ENCODE measurements around the gene ZBTB20.

Gene ZBTB20

GRCh38 chr3:114452937-114453336, 694.2 kb downstream of the ZBTB20 start:
- DNase-seq: no peak

DNA sequence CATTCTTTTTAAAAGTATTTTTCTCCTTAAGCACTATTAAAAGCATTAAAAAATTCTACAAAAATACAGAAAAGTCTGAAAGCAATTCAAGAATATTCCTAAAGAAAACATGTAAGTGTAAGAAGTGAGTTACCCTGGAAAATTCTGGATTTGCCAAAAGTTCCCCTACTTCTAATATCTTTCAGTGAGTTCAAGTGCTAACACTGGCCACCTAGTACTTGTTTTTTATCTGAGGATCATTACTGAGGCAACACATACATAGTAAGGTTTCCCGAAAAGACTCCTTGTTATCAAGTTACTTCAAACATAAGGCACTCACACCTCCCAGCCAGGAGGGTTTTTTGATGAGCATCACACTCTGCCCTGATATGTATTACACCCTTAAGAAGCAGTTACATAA, 694.8 kb downstream of the ZBTB20 start:
- DNase-seq: no peak

DNA sequence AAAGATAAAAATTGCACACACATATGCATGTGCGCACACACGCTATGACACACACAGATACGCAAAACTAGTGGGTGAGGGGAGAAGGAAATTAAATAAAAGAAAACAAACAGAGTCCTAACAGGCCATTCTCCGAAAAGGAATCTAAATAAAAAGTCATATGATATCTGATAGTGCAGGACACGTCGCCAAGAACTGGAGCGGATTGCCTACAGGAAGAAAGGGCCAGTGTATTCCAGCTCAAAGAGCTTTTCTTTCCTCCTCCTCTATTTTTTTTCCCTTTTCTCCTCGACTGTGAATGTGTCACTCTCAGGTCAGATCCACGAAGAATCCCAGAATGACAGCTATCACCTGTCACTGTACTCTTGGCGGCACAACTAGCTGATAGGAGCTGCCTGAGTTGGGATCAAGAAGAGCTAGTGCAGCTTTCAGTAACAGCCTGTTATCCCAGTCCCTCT, 695.5 kb downstream of the ZBTB20 start:
- DNase-seq: no peak

GRCh38 chr3:114451051-114451451, 696.0 kb downstream of the ZBTB20 start:
- DNase-seq: no peak

DNA sequence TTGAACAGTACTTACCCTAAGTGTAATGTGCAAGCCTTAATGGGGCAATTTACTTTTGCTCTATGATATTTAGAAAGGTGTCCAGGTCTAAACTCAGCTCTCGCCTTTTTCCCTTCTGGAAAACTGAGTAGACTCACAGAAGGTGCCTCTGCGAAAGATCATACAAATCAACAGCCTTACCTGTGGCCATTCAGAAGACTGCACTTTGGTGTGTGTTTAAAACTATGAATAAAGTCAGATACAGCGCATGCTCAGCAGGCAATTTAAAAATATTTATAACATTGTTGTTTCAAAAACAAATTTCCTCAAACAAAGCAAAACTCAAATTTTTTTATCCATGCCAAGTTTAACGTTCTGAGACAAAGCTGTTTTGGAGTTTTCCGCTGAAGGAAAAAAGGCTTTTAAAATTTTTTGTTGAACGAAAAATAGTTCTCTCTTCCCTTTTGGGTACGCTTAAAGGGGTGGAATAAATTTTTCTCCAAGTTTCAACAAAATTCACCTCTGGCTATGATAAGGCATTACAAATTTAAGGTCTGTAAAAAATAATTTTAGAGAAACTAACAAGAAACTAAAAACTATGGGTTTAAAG, 697.0 kb downstream of the ZBTB20 start:
- DNase-seq: peak; percentile 64

DNA sequence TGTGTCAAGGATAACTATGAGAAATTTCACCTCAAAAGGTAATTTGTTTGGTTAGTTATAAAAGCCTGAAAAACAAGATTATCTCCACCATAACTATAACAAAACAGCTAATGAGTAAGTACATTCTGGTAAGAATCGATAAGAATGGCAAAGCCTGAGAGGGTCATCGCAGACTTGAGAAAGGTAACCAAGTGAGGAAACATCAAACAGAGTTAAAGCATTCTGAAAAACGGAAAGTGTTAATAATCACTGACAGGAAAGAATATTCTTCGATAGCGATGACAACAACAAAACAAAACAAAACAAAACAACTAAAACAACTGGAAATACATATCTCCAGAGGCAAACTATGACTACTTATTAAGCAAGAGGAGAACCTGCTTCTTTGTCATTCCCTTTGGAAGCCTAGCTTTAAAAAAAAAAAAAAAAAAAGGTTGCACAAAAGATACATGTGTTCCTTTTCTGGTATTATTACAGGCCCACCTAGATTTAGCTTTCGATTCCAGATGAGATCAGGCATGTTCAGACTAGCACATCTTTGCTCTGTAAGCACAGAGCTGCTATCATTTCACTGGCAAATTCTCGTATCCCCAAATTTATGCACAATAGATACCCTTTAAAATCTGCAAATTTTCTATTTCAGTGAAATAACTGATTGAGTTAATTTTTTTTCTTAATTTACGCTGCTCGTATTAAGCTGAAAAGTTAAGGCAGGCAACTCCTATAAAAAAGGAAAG, 697.6 kb downstream of the ZBTB20 start:
- DNase-seq: peak; percentile 33

DNA sequence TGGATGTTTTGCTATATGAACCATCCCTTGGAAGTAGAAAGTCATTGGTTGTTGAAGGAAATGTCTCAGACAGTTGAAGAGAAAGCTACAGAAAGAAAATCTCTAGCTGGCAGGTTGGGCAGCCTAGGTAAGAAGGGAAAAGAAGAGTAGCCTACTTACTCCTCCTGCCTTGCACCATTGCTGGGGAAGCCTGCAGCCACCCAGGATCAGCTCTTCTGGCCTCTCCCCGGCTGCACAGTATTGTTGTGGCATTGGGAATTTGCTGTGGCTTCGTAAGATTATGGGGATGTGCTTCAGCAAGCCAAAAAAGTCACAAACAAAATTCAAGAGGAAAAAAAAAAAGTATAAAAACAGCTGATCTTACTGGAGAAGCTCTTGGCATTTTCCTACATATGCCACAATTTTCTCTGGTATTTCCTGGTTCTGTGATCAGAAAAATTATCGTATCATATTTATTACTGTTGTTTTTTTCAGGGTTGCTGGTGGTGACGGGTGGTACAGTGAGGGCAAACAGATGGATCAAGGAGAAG, 699.1 kb downstream of the ZBTB20 start:
- no peak for DNase-seq

DNA sequence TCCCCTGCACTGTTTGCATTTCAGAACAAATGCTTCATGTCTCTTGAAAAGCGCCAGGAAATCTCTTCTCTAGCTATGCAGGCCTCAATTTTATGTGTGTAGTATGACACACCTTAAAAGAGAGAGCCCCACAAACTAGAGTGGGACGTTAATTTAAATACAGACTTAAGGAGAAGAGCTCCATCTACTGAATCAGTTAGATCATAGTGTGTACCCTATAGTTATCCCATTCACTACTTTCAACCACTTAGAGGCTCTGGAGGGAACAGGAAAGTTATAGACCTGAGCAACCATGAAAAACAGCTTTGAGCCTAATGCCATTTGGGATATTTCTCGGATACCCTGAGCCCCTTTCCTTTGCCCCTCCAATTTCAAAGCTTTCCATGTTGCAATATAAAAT, 699.5 kb downstream of the ZBTB20 start:
- peak; percentile 28 for DNase-seq

DNA sequence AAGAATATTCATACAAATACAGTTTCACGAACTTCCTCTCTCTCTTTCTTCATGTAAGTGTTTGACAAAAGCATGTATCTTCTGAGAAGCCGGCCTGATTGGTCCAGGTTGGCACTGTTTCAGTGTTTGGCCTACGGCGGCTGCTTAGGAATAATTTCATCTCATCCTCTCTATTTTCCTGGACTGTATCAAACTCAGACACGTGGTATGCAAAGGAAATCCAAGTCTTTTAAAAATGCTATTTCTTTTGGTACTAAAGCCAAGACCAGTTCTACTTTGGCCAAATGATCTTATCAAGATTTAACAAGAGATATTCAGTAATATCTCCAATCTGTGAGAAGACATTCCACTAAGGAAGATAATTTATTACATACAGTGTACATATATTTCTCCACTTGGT, 700.5 kb downstream of the ZBTB20 start:
- DNase-seq: no peak

GRCh38 chr3:114445233-114445632, 701.9 kb downstream of the ZBTB20 start:
- no peak for DNase-seq

GRCh38 chr3:114444216-114444615, 702.9 kb downstream of the ZBTB20 start:
- no peak for DNase-seq

- DNase-seq: no peak
Observed at GRCh38 chr3:114442246-114442645, 704.8 kb downstream of the ZBTB20 start.

- no peak for DNase-seq
Observed at GRCh38 chr3:114441386-114441785, 705.7 kb downstream of the ZBTB20 start.

- DNase-seq: no peak
Observed at GRCh38 chr3:114440700-114441099, 706.4 kb downstream of the ZBTB20 start.

DNA sequence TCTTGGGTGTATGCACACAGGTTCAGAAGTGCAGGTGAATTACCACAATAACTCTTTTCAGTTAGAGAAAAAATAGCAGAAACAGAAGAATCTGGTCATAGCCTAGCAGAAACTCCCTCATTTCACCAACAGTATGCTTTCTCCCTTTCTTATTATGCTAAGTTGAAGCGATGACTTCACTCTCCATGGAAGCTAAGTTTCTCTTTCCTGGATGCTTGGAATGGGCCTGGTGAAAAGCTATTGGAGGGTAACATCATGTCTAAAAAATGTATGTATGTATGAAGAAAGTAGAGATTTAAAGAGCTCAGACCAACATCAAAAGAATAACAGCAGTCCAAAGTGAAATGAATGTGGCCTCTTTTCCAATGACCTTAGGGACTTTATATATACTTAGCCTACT, 707.8 kb downstream of the ZBTB20 start:
- DNase-seq: no peak

- no peak for DNase-seq
Observed at GRCh38 chr3:114437897-114438296, 709.2 kb downstream of the ZBTB20 start.

DNA sequence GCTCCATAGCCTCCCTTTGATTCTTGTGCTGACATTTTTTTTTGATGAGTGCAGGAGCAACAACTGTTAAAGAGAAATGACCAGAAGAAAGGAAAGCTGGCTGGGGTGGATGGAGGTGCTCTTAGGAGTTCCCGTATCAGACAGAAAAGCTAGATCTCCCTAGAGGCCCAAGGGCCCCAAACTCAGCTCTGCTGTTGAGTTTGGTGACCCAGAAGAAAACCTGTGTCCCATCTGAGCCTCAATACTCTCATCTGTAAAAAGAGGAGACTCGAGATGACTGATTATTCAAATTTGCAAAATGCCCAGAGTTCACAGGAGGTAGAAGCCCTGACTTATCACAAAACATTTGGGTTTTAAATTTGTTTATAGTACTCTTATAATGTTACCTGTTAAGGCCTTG, 710.9 kb downstream of the ZBTB20 start:
- no peak for DNase-seq

DNA sequence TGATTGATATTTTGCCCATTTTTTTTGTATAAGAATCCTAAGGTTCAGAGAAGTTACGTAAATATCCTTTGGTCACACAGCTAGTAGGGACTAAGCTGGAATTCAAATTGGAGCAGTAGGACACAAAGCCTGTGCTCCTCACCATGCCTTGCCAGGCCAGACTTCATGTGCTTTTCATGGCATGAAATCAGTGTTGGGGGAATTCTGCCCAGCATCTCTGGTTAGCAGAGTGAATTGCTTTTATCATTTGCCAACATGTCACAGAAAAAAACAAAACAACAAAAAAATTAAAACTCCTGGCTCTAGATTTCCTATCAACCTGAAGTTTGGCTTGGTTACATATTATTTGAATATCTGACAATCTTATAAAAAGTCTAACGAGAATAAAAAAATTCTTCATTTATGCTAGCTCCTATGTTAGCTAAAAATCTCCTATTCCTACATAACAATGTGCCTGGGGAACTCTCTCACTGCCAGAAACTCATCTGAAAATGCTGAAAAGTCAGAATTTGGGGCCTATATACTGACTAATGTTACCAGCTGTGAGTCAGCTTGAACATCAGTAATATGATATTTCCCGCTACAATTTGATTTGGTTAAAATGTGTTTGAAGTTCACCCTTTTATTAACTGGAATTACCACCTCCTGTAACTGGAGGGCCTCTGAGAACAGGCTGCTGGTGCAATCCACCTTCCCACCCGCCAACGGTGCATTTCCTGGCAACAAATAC, 711.5 kb downstream of the ZBTB20 start:
- DNase-seq: no peak

DNA sequence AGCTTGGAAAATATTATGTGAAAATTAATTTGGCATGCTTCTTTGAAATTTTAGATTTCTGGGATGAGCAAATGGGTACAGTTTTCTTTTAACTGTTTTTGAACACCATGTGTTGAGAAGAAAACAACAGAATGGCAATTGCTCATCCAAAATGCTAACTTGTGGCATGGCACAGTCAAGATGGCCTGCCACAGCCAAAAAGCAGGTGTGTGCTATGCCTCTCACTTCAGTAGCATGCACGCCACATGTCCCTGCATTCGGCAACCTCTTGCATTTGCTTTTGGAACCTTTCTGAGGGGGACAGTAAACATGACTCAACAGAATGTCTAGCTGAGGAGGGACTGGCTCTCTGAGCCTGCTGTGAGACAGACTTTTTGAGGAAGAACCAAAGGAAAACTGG, 714.8 kb downstream of the ZBTB20 start:
- no peak for DNase-seq

GRCh38 chr3:114428044-114428595, 719.0 kb downstream of the ZBTB20 start:
- DNase-seq: no peak

GRCh38 chr3:114427285-114428043, 719.6 kb downstream of the ZBTB20 start:
- no peak for DNase-seq

DNA sequence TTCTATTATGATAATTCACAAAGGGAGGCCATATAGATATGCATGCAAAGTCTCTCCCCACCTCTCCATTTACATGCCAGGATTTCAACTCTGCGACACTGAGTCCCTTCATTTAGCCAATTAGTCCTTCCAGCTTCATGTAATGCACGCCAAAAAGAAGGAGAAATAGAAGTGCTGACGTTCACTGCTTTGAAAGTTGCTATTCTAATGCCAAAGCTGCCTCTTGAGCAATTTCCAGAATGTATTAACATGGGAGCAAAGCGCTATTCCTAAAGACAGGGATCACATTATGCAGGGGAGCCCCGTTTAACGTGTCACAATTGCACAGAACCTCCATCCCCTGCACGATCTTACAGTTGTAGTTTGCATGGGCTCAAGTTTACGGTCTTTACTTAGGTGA, 722.8 kb downstream of the ZBTB20 start:
- DNase-seq: no peak

DNA sequence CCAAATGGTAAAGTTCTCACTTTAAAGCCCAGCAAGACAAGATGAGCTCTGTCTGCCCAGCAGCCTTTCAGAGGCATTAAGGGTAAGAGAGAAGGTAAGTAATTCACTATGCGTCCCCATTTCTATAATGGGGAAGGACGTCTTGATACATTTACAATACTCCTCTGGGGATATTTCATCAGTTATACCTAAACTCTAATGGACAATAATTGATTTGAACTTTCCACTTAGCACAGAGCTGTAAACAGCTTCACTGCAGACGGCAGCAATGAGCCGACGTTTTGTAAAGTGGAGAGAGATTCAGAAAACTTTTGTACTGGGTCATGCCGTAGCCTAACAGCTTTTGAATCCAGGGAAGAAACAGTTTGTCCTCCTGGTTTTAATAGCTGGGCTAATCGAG, 725.9 kb downstream of the ZBTB20 start:
- no peak for DNase-seq

Data from COR-L47 (cell line).